ENCODE measurements around the gene TMEM201. TPM values are rescaled to one million over a fixed set of nuclear protein-coding genes. Genes with fewer than 3 reads are reported as not detected.

Gene TMEM201
- total and polyA plus RNA-seq, 2 of the 4 experiments (the other 2 are of a cell fraction): 1.3 to 8.7 TPM

DNA sequence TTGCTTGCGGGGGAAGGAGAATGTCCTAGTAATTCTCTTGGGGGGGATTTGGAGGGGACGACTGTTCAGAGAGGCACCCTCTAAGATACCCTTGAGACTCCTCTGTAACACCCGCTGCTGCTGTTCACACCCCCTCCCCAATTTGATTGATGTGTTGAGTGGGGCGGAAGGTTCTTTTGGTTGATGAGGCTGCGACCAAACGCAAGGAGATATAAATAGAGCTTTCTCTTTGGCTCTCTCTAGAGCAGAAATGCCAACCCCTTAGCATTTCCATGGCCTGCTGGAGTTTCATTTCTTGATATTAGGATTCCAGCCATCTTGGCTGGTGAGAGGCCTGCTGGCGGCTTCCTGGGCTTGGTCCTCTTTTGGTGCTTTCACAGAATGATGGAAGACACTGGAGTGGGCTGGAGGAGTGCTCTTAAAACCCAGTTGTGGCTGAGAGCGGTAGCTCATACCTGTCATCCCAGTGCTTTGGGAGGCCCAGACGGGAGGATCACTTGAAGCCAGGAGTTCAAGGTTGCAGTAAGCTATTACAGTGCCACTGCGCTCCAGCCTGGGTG, 64.9 kb downstream of the TMEM201 start:
- WGBS, 2 experiments (ENCODE audit: extremely low coverage in 2 of 2, insufficient read length in 1 of 2): 100% methylated on average over 2 of the region's 10 CpGs; no CpG with 5 or more reads in 1 of the 2 experiments
- no peak overlapping the region for H3K9ac ChIP-seq (ENCODE audit: low read depth, low read length)
- no peak overlapping the region for H3K14ac ChIP-seq (replicated peaks; ENCODE audit: low read depth, low read length)
- H2AK9ac ChIP-seq (replicated peaks; ENCODE audit: low read depth, low read length, poor library complexity): no peak overlapping the region
- TF ChIP-seq CEBPB (IDR thresholded peaks at IDR 0.05; ENCODE audit: low read depth, low read length): no peak
- no peak for TF ChIP-seq NFE2L2 (IDR thresholded peaks at IDR 0.05; ENCODE audit: low read depth, low read length)
- TF ChIP-seq BHLHE40 (IDR thresholded peaks at IDR 0.05; ENCODE audit: low read depth, low read length): no peak
- no peak for TF ChIP-seq MAZ (IDR thresholded peaks at IDR 0.05; ENCODE audit: borderline replicate concordance, low read depth, low read length)
- no peak for TF ChIP-seq RCOR1 (IDR thresholded peaks at IDR 0.05; ENCODE audit: insufficient replicate concordance, low read length)
- TF ChIP-seq RAD21 (IDR thresholded peaks at IDR 0.05; ENCODE audit: low read length): no peak
- no peak for TF ChIP-seq CTCF (conservative IDR thresholded peaks at IDR 0.05; ENCODE audit: low read depth, low read length)
- TF ChIP-seq RFX5 (IDR thresholded peaks at IDR 0.05; ENCODE audit: low read depth, low read length): no peak
- no peak for TF ChIP-seq ELK1 (IDR thresholded peaks at IDR 0.05; ENCODE audit: borderline replicate concordance, low read depth, low read length)
- TF ChIP-seq POLR2A (IDR thresholded peaks at IDR 0.05; ENCODE audit: low read depth, low read length): no peak
- no peak for TF ChIP-seq SMC3 (IDR thresholded peaks at IDR 0.05; ENCODE audit: low read depth, low read length)
- TF ChIP-seq FOS (IDR thresholded peaks at IDR 0.05; ENCODE audit: low read depth, low read length): no peak
- no peak for TF ChIP-seq MAFK (IDR thresholded peaks at IDR 0.05; ENCODE audit: low read depth, low read length)
- no peak for TF ChIP-seq USF2 (IDR thresholded peaks at IDR 0.05; ENCODE audit: low read depth, low read length)
- no peak for TF ChIP-seq MXI1 (IDR thresholded peaks at IDR 0.05; ENCODE audit: borderline replicate concordance, low read depth, low read length)
- TF ChIP-seq CHD1 (IDR thresholded peaks at IDR 0.05; ENCODE audit: low read depth, low read length): no peak
- H3K18ac ChIP-seq (ENCODE audit: low read depth, low read length): no peak overlapping the region
- H3K9me1 ChIP-seq (ENCODE audit: insufficient read depth, low read length): no peaks in the 10 kb centered on the region
- dilution Hi-C loops (cut with HindIII; ENCODE audit: low sequenced_read_pairs, unreplicated experiment) (no loop called here), intact Hi-C loops (cut with micrococcal nuclease) (no loop called here), in situ Hi-C loops (cut with MboI; ENCODE audit: low sequenced_read_pairs) (no loop called here)
- H3K4me1 ChIP-seq (ENCODE audit: control insufficient read depth, insufficient read depth, low read length): 0 out of 2 replicates have a peak, but pooled peaks cover 1% of the 10 kb centered on the region
- no peak overlapping the region for H3K4me3 ChIP-seq (ENCODE audit: insufficient read depth, low read depth, low read length)
- H2BK15ac ChIP-seq (ENCODE audit: low read depth, low read length): no peak overlapping the region
- no peak overlapping the region for H2AFZ ChIP-seq (replicated peaks; ENCODE audit: low read length, poor library complexity)
- no peak overlapping the region for H3K4me2 ChIP-seq (ENCODE audit: low read depth, low read length)
- no peak overlapping the region for H2BK5ac ChIP-seq (ENCODE audit: low read depth, low read length, poor library complexity, severe bottlenecking)
- BruUV-seq (replicated peaks): no TSS peak
- H3K27me3 ChIP-seq (ENCODE audit: control insufficient read depth, insufficient read depth, low read length): peaks cover 29% of the 10 kb centered on the region; the same call in 1 of the 2 replicates
- no peak overlapping the region for H3K56ac ChIP-seq (ENCODE audit: extremely low read depth, insufficient read depth, low read length)
- no peaks in the 10 kb centered on the region for H3K79me1 ChIP-seq (ENCODE audit: low read depth in 1 of 2, low read length in 2 of 2)
- POLR2A ChIA-PET (ENCODE audit: unreplicated experiment): no interaction called here
- H2BK120ac ChIP-seq (ENCODE audit: low read depth, low read length): no peak overlapping the region
- H4K5ac ChIP-seq (ENCODE audit: low read depth, low read length): no peak overlapping the region
- H3K9me3 ChIP-seq (ENCODE audit: control insufficient read depth, insufficient read depth, low read length): no peaks in the 10 kb centered on the region
- ATAC-seq (ENCODE audit: low read depth) (no peak), DNase-seq (no peak)
- no peak overlapping the region for H3K23ac ChIP-seq (ENCODE audit: low read depth, low read length)
- no peak overlapping the region for H4K8ac ChIP-seq (ENCODE audit: low read depth in 2 of 2, low read length in 2 of 2)
- H4K20me1 ChIP-seq (ENCODE audit: insufficient read depth, low read length): no peaks in the 10 kb centered on the region
- no peak overlapping the region for H3K27ac ChIP-seq (ENCODE audit: insufficient read depth, low read length)
- CTCF ChIA-PET: no interaction called here
- no peak overlapping the region for H2BK20ac ChIP-seq (ENCODE audit: low read depth, low read length)
- no peak overlapping the region for H4K91ac ChIP-seq (ENCODE audit: insufficient read depth, low read depth, low read length)
- no peak overlapping the region for H2AK5ac ChIP-seq (ENCODE audit: low read depth, low read length)
- no peak overlapping the region for H3K4ac ChIP-seq (ENCODE audit: low read depth, low read length)
- H3K36me3 ChIP-seq (ENCODE audit: control insufficient read depth, insufficient read depth, low read length): no peaks in the 10 kb centered on the region

Measured in IMR-90 (cell line).